NCI-H1417 (cell line): ENCODE data around the gene CADM2.
A peak's percentile ranks its signal among the peaks of the same experiment; 100 is the strongest.
"Not testable (repeated sequence)": the region's sequence is repeated elsewhere in the genome, so short reads cannot be mapped to it uniquely, and the experiment has no call there.

Experiments used
- DNase-seq, 3 experiments: peaks; one replicate each; lab custom pipeline; 2025; lab: John Stamatoyannopoulos, UW

Gene CADM2

DNA sequence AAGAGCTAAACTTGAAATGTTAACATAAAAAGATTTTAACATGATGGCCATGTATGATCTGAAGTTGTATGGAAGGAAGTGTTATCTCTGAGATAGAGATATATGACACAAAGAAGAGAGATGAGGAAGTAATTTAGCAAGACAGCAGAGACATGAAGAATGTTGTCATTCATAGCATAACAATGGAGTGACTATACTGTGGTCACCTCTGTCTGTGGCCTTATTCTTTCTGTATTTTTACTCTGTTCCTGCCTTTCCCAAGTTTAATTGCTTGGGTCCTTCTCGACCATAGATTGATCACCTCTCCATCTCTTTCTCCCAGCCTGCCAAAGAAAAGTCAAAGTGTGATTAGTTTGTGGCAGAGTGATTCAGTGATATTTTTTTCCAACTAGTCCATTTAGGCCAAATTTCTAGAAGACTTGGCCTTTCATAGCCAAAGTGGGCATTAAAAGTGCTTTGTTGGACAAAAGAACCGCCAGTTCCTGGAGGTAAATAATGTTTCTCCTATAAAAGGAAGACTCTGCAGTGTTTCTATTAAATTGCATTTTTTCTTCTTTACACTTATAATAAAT is 711.9 kb downstream of the CADM2 start:
- no peak for DNase-seq

DNA sequence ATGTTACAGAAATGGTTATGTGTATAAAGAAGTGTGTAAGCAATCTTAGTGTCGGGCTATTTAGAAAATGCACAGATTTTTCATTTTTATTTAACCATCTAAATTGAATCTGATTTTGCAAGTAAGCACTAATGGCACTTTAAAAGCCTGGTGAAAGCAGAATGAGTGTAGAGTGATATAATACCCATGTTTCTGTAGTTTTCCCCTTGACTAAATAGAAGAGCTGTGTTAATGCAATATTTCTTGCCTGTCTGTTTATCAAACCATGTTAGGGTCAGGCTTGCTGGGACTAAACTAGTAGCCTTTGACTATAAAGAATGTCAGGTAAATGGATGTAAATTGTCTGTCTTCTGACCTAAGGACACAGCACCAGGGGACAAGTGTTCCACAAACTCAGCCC is 714.0 kb downstream of the CADM2 start:
- DNase-seq: no peak

DNA sequence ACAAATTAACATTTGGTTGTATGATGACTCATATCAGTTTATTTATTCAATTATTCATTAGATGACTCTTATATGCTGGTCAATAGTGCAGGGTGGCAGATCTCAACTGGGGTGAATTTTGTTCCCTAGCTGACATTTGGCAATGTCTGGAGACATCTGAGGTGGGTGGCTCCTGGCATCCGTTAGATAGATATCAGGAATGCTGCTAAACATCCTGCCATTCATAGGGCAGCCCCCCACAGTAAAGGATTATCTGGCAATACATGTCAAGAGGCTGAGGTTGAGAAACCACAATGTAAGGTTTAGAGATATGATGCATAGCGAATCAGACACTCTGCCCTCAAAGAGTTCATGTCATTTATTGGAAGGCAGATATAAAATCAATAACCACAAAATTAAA is 719.9 kb downstream of the CADM2 start:
- no peak for DNase-seq

DNA sequence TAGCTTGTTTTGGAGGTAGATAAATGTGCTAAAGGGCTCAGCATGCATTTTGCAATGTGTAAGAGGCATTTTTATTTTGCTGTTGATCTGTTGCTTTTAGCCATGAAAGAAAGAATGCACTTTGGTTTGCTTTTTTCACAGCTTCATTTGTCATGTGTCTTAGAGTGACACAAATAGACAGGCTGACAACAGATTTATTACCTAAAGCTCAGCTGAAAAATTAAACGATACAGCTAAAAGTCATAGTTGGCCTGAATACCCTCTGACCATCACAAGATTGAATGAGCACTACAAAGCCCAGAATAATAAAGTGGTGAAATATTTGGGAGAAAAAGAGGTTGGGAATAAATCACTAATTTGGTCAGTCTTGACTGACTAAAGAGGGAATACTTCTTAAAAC is 723.1 kb downstream of the CADM2 start:
- peak in 1 of 3 experiments; percentile 66 for DNase-seq

DNA sequence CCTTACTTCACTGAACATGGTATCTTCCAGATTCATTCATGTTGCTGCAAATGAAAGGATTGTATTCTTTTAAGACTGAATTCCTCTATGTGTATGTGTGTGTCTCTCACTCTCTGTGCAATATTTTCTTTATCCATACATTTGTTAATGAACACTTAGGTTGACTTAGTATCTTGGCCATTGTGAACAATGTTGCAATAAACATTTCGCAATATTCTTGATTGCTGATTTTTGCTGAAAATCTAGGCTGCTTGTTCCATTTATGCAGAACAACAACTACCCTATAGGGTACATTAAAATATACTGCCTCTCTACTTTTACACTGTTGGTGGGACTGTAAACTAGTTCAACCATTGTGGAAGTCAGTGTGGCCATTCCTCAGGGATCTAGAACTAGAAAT is 732.4 kb downstream of the CADM2 start:
- no peak for DNase-seq

DNA sequence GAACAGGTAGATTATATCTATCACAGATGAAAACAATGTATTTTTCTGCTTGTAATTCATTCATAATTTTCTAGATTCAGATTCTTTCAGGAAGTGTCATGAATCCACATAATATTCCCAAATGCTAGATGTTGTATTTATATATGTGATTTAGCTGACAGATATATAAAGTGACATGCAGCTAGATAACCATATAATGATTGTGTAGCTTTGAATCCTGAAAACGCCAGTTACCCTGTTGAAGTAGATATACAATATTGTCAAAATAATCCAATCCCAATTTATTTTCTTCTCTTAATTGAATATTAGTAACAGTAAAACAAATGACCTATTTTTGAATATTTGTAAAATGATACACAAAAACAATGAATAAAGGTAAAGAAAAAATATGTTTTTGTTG is 738.4 kb downstream of the CADM2 start:
- no peak for DNase-seq

DNA sequence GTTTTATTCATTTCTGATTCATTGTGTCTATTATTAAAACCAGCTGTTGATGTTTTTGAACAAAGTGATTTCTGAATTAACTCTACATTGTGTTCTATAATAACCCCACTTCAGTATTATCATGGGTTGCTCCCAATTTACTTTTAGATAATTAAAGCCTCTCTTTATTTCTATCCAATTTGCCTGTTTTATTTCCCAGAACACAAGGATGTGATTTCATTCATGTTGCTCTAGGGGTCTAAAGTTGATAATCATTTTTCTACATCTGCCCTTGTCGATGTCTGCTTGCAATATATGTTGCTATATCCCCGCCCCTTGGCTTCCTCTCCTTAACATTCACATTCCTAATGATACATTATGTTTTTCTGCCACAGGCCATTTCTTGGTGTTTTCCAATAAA is 747.3 kb downstream of the CADM2 start:
- DNase-seq: peak in 1 of 3 experiments; percentile 41

DNA sequence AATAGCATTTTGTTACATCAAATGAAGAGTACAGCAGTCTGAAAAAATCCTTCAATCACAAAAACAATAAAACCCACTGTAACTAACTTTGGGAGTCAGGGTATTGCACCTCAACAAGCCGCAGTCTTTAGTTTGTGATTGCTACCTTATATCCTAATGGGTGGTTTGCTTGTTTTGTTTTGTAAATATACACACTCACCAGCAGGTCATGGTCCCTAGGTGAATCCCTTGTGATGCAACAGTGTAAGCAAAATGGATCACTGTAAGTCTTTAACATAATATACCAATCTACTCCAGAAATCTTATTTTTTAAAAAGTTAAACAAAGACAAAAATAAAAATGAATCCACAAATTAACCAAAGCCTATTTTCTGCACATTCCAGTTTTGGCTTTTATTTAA is 749.5 kb downstream of the CADM2 start:
- not testable (repeated sequence) for DNase-seq

DNA sequence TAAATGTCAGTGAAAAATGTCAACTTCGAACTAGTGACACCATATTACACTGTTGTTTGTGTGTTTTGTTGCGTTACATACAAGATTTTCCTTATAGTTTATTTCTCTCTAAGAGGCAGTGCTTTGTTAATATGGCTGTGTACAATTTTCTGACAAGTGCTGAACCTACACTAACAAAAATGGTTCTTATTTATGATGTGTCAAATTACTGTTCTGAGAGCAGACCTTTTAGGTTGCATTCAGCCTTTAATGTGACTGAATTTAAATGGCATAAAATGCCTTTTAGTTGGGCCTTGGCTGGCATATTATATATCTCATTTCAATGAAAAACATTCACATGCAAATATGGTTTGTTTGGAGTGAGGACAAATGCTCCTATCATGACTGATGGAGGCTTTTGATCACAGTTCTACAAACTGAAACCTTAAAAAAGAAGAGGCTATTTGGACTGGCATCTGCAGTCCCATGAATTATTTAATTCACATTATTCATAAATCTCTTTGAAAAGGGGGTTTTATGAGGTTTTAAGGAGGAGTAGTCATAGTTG is 750.6 kb downstream of the CADM2 start:
- DNase-seq: peak in 1 of 3 experiments; percentile 45

DNA sequence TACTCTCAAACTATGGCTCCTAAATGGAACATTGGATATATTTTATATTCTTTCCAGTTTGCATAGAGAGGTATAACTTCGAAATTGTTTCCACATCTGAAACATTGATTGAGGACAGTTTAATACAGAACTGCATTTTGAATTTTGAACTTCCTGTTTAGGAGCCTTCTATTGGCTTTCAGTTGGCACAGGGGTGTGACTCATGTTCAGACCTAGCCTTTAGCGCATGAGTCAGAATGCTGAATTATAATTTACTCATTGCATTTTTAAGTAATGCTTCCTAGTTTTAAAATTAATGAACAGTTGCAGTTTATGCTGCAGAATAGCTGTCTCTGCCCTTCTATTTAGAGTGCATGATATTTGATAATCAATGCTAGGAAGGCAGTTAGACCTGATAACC is 751.7 kb downstream of the CADM2 start:
- DNase-seq: no peak

DNA sequence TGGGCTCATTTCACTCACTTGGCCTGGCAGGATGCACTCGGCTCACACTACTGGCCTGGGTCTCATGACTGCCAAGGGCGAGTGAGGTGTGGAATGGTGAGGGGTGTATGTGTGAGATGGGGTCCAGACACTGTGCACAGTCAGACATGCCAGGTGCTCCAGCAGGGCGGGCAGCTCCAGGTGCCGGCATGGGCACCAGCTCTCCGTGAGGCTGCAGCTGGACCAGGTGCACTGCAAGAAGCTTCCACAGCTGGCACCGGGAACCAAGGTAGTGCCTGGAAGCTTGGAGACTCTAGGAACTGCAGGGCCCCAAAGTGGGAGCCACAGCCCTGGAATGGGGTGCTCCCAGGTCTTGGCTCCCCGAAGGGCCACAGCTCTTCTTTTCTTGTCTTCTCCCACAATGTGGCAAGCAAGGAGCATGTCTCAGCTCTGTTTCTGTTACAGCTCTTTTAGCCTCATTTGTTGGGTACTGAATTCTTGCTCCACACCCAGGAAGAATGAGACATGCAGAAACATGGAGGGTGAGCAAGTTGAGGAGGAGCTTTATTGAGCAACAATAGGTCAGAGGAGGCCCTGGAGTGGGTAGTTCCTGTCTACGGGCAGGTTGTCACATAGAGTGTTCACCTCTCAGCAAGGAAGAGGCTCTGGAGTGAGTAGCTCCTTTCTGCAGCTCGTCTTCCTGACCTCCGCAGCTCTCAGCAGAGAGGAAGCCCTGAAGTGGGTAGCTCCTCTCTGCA is 762.8 kb downstream of the CADM2 start:
- DNase-seq: no peak

DNA sequence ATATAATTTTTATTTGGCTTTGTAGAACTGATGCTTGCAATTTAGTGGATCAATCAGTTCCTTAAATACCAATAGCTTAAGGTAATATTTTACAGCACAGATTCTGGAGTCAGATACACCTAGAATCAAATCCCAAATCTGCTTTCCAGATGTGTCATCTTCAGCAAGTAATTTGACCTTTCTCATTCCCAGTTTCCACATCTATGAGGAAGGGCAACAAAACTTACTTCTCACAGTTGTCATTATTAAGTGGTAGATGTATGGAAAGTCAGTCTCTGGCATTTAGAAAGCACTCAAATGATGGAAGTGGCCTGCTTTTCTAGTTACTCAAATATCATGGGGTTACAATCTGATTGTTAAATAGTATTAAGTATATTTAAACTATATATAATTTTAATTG is 767.0 kb downstream of the CADM2 start:
- no peak for DNase-seq

DNA sequence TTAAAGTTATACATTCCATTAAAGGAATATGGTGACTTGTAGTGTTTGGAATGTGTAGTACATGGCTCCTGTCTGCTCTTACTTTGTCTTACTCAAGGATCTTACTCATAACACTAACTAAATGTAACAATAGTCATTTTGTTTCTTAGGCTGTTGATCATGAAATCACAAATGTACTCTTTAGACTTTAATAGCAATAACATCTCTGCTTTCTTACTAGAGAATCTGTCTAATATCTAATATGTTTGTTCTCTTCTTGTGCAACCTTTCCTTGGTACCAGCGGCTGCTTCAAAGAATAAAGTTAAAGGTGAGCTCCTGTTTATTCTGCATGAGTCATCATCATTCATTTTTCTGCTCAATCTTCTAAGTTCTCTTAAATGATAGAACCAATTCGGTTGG is 767.5 kb downstream of the CADM2 start:
- DNase-seq: no peak

DNA sequence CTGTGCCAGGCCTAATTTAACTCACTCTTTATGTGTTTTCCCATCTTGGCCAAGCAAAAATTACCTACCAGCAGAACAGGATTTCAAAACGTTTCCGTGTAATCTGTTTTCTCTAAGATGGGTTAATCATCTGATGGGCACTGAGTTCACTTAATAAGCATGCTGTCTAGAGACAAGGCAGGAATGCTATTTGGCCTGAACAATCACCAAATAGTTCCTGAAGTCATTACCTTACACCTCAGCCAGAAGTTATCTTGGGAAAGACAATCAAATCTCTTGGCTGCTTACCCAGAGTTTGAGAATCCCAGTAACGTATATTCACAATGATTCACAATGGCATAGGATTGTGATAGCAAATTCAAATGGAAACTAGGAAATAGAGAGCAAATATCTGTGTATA is 779.1 kb downstream of the CADM2 start:
- no peak for DNase-seq

DNA sequence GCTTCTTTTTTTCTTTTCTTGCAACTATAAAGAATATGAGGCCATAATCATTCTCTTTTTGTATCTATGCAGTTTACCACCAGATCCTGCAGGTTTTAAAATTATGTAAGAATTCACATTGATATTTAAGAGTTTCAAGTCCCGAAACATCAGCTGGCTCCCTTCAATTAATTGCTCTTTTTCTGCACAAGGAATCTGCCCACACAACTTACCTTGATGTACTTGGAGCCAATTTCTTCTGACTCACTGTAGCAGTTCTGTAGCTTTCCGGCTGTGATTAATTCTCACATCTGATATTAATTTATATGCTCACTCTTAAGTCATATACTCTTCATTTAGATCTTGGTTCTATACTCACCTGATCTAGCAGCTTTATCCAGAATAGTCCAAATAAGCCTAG is 781.8 kb downstream of the CADM2 start:
- DNase-seq: no peak

DNA sequence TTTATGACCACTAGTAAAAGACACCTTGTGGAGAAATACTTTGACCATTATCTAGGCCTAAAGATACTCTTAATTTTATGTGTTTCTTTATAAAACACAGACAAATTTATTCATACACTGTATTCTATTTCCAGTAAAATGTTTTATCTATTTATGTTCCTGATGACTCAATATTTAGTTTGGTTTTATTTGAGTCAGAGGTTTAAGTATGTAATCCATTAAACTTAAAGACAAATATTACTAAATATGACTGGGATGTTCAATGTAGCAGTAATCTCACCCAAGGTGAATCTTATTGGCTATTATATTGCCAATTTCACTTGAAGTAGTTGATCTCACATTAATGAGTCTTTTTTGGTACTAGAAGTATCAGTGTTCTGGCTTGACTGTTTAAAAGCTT is 799.7 kb downstream of the CADM2 start:
- DNase-seq: no peak

DNA sequence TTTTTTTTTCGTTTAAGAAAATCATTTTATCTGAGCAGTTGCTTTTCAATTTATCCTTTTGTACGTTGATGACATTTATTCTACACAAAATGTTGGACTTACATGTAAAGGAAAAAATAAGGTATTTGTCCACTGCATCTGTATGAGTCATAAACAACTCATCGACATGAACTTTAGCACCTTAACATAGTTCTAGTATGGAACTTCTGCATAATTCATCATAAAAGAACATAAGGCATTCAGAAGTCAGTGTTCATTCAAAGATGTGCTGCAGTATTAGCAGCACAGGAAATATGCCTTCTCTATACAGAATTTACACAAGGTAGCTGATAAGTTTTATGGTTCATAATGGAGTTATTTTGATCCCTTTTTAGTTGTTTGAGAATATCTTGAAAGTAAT is 801.6 kb downstream of the CADM2 start:
- no peak for DNase-seq

DNA sequence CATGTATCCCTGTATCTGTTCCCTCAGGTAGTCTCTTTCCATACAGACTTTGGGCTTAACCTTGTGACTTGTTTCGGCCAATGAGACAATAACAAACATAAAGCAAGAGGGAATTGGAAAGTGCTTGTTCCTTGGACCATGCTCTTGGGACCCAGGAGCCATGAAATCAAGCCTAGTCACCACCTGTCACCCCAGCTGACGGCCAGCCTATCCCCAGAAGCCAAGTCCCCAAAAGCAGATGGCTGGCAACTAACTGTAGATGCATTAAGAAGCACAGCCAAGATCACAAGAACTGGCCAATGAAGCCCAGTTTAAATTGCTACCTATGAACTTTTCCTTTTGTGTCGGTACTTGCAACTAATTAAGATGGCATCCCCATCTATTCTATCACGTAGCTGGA is 822.0 kb downstream of the CADM2 start:
- DNase-seq: no peak

DNA sequence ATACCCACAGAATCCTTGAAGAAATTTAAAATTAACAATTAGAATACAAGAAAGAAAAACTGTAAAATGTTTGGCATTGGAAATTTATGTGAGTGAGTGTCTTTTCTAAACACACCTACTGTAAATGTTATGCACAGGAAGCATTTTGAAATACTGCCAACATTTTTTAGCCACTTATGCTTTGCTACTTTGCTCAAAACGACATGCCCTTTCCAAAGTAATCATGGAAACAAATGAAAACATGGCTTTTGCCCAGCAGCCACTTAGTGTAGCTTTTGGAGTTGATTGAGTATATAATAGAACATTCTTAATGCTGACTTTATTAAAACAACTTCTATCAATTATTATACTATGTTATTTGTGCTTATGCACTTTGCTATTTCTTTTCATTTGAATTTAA is 823.0 kb downstream of the CADM2 start:
- peak in 2 of 3 experiments; percentile 16 to 75 for DNase-seq

DNA sequence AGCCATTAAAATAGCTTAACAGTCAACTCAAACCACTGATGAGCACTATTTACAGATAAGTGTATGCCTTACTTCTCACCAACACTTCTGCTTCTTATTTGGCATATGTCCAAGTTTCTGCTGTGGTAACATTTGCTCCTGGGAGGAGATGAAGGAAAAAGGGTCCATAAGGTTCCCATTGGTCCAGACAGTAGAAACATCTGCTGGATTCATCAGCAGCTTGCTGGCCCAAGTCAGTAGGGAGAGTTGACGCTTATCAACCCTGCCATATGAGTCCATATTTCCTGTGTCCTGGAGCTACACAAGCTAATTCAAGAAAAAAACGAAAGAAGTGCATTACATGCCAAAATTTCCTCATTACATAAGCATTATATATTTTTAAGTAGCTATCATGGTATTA is 824.5 kb downstream of the CADM2 start:
- peak in 1 of 3 experiments; percentile 39 for DNase-seq

DNA sequence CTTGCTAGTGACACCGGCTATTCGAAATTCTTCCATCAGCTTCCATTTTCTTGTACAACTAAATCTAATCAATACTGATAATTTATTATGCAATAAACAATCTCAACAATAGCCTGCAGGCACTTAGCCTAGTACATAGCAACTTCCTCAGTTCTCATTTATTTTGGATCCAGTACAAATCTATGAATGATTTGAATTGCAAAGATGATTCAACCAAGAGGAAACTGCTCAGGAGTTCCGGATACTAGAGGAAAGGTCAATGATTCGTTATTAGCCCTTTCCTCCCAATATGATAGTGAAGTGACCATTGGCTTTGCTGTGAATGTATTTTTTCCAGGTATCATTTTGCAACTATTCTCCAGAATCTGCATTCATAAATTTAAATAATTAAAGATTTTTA is 827.0 kb downstream of the CADM2 start:
- DNase-seq: no peak

DNA sequence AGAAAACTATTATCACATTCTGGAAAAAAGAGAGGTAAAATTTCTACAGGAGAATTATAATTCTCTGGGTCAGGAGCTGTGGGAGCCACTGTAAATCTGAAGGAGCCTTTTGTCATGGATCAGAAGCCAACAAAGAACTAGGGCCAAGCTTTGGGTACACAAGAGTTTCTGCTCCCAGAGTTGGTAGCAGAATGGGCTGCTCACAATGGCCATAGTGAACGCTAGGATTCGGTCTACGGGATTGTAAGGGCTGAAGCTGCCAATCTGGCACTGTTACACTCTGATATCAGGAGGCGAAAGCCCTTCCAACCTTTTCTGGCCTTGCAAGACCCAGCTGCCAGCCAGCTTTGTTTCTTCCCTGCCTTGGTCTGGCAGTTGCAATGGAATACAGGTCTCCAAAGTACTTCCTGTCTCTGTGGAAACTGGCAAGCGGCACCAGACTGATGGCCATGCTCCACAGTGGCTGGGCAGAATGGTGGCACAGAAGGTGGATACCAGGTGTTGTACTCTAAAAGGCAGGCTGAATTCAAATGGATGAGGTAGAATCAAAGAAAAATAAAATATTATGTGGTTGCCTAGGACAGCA is 831.7 kb downstream of the CADM2 start:
- no peak for DNase-seq

DNA sequence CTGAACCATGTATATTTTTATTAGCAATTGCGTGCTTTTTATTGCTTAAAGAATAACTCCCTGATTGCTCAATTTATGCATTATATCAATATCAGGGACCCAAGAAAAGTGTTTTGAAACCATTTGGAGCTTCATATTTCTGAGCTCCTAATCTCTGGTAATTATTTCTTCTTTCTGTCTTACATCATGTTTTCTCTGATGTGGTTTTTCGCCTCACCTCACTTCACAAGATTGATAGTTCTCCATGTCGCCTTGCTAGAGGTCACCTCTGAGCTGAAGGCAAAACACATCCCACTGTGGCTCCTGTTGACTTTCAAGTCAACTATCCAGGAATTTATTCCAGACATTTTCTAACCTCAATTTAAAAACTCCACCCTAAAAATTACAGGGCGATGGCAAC is 837.4 kb downstream of the CADM2 start:
- DNase-seq: no peak
